Left lung (tissue), 10 donors: ENCODE measurements around the gene SRRM3. TPM values are rescaled to one million over a fixed set of nuclear protein-coding genes. Genes with fewer than 3 reads are reported as not detected.
"Not testable (repeated sequence)": the region's sequence is repeated elsewhere in the genome, so short reads cannot be mapped to it uniquely, and the experiment has no call there.

Experiments
- ATAC-seq: fragments of 200-7000 bp; cut with Tn5 transposase; one replicate; pipeline ENCODE4 v1.9.1; 2020; ENCODE audit warnings: moderate library complexity
- DNase-seq, 4 donors: peaks; one replicate each; pipeline ENCODE4 v3.0.0-alpha.2; 2013 to 2020
- H3K27ac ChIP-seq, 2 donors: fragments of 200-600 bp; sonication (generic) in 1 of 2; one replicate each; pipeline versions ENCODE4 v1.5.0 to v1.8.0; 2020 to 2021
- H3K27me3 ChIP-seq, 2 donors: fragments of 200-600 bp; sonication (generic) in 1 of 2; one replicate each; pipeline versions ENCODE4 v1.5.0 to v1.8.0; 2020 to 2021
- H3K36me3 ChIP-seq, 2 donors: fragments of 200-600 bp; sonication (generic) in 1 of 2; one replicate each; pipeline versions ENCODE4 v1.5.0 to v1.8.0; 2020 to 2021
- H3K4me1 ChIP-seq, 2 donors: fragments of 200-600 bp; one replicate each; pipeline ENCODE4 v1.8.0; 2021
- H3K4me3 ChIP-seq, 2 donors: fragments of 200-600 bp; sonication (generic) in 1 of 2; one replicate each; pipeline versions ENCODE4 v1.5.0 to v1.8.0; 2020 to 2021; ENCODE audit warnings: mild to moderate bottlenecking in 1 of 2
- H3K9me3 ChIP-seq, 2 donors: fragments of 200-600 bp; sonication (generic) in 1 of 2; one replicate each; pipeline versions ENCODE4 v1.5.0 to v1.8.0; 2020 to 2021
- intact Hi-C, 2 donors: fragments of 100-400 bp; cut with DNase I; formaldehyde crosslinking; loops; one replicate each; pipeline versions ENCODE4 v1.11.2 to v1.14.2; 2022
- polyA plus RNA-seq, 6 donors: library from polyadenylated mRNA; unstranded; fragments of 120-200 nt; gene quantifications; one replicate each; pipeline ENCODE4 v1.2.1, GENCODE V29; 2013; ENCODE audit not compliant: insufficient read length in 6 of 6
- total RNA-seq, 2 donors: library from RNA; stranded (reverse); fragmentation: NEBNext Ultra II Directional; extraction: Animal tissue kit (Norgen Biotek cat#: 25700); gene quantifications; one replicate each; pipeline ENCODE4 v1.2.1, GENCODE V29; 2021
- TF ChIP-seq, protein P1 (sequence below), 2 donors: fragments of 200-600 bp; sonication (generic) in 1 of 2; IDR thresholded peaks; one replicate each; pipeline versions ENCODE4 v1.5.0 to v1.8.0; 2021; ENCODE audit warnings: antibody characterized with exemption in 2 of 2
- donor health status: DM: no; HTN: yes; CAD: no.
- donor health status: DM: no; HTN: no; CAD: no.

The SRRM3 gene
- total and polyA plus RNA-seq, 8 donors: 0.27 to 2.0 (median 0.67) TPM

DNA sequence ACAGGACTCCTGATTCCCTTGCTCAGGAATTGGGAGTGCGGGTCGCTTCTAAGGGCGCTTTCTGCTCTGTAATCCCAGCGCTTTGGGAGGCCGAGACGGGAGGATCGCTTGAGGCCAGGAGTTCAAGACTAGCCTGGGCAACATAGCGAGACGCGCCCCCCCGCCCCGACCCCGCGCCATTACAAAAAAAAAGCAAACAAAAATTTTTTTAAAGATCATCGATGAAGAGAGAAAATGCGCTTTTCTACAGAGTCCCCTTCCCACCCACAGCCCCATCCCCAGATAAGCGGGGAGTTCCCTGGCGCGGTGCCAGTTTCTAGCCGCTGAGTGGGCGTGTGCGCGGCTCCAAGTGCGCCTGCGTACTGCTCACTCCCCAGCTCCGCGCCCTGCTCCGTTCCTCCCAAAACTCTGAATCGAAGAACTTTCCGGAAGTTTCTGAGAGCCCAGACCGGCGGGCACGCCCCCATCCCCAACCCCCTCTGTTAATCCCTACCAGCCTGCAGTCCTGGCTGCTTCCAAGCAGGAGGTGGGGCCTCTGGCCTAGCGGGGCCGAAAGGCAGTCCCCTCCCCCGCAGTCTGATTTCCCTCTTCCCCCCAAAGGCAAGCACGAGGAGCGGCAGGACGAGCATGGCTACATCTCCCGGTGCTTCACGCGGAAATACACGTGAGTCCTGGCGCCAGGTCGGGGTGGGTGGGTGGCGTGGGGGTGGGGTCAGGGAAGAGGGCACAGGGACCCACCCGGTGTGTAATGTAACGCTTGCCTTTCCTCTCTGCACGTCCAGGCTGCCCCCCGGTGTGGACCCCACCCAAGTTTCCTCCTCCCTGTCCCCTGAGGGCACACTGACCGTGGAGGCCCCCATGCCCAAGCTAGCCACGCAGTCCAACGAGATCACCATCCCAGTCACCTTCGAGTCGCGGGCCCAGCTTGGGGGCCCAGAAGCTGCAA, 101.8 kb downstream of the SRRM3 start:
- peak overlapping the region; percentile 87 to 100 for H3K27ac ChIP-seq
- DNase-seq (peak; percentile 90 to 96 (median 92)), ATAC-seq (peak; percentile 60)
- peaks cover 25 to 26% of the 10 kb centered on the region in 2 donors for H3K4me1 ChIP-seq
- no peaks in the 10 kb centered on the region for H3K9me3 ChIP-seq
- intact Hi-C loops: no loop called here
- peaks cover 0 to 17% of the 10 kb centered on the region in 2 donors for H3K27me3 ChIP-seq
- TF ChIP-seq, protein P1, sequence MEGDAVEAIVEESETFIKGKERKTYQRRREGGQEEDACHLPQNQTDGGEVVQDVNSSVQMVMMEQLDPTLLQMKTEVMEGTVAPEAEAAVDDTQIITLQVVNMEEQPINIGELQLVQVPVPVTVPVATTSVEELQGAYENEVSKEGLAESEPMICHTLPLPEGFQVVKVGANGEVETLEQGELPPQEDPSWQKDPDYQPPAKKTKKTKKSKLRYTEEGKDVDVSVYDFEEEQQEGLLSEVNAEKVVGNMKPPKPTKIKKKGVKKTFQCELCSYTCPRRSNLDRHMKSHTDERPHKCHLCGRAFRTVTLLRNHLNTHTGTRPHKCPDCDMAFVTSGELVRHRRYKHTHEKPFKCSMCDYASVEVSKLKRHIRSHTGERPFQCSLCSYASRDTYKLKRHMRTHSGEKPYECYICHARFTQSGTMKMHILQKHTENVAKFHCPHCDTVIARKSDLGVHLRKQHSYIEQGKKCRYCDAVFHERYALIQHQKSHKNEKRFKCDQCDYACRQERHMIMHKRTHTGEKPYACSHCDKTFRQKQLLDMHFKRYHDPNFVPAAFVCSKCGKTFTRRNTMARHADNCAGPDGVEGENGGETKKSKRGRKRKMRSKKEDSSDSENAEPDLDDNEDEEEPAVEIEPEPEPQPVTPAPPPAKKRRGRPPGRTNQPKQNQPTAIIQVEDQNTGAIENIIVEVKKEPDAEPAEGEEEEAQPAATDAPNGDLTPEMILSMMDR (IDR thresholded peaks at IDR 0.05): no peak
- peak overlapping the region; percentile 74 to 93 for H3K4me3 ChIP-seq
- H3K36me3 ChIP-seq: no peaks in the 10 kb centered on the region

DNA sequence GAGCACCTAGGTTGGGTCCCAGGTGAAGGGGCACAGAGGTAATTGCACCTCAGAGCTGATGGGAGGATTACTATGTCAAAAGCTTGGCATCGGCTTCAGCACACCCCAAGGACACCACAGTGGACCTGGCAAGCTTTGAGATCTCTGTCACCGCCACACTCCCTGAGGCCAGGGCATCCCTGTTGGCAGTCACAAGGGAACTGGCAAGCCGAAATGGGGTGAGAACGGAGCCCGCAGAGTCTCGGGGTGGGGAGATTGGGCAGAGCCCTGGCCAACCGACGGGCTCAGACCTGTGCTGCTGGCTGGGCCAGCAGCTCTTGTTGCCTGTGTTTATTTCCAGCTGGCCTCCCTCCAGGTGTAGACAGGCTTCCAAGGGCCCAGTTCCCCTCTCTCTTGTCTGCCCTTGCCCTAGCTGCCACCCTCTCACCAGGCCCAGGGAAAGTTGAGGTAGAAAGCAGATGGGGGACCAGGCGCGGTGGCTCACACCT, 103.2 kb downstream of the SRRM3 start:
- TF ChIP-seq, protein P1 (IDR thresholded peaks at IDR 0.05): no peak
- H3K36me3 ChIP-seq: no peaks in the 10 kb centered on the region
- intact Hi-C loops: no loop called here
- H3K27me3 ChIP-seq: peaks cover 0 to 17% of the 10 kb centered on the region in 2 donors
- peak overlapping the region; percentile 2 to 100 for H3K27ac ChIP-seq
- no peak overlapping the region for H3K4me3 ChIP-seq
- H3K4me1 ChIP-seq: peaks cover 25 to 26% of the 10 kb centered on the region in 2 donors
- no peaks in the 10 kb centered on the region for H3K9me3 ChIP-seq
- peak; percentile 21 for ATAC-seq
- DNase-seq: peak in 2 of 4 donors; percentile 79 to 82

DNA sequence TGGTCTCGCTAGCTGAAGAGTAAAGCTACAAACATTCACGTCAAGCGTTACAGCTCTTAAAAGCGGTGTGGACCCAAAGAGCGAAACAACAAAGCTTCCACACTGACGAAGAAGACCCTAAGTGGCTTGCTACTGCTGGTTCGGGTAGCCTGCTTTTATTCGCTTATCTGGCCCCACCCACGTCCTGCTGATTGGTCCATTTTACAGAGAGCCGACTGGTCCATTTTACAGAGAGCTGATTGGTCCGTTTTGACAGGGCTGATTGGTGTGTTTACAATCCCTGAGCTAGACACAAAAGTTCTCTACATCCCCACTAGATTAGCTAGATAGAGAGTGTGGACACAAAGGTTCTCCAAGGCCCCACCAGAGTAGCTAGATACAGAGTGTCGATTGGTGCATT, 107.2 kb downstream of the SRRM3 start:
- DNase-seq, intact Hi-C loops, H3K36me3 ChIP-seq, ATAC-seq, H3K27ac ChIP-seq, H3K4me3 ChIP-seq, H3K9me3 ChIP-seq, H3K27me3 ChIP-seq: not testable (repeated sequence)
- peaks cover 15 to 20% of the 10 kb centered on the region in 2 donors for H3K4me1 ChIP-seq

DNA sequence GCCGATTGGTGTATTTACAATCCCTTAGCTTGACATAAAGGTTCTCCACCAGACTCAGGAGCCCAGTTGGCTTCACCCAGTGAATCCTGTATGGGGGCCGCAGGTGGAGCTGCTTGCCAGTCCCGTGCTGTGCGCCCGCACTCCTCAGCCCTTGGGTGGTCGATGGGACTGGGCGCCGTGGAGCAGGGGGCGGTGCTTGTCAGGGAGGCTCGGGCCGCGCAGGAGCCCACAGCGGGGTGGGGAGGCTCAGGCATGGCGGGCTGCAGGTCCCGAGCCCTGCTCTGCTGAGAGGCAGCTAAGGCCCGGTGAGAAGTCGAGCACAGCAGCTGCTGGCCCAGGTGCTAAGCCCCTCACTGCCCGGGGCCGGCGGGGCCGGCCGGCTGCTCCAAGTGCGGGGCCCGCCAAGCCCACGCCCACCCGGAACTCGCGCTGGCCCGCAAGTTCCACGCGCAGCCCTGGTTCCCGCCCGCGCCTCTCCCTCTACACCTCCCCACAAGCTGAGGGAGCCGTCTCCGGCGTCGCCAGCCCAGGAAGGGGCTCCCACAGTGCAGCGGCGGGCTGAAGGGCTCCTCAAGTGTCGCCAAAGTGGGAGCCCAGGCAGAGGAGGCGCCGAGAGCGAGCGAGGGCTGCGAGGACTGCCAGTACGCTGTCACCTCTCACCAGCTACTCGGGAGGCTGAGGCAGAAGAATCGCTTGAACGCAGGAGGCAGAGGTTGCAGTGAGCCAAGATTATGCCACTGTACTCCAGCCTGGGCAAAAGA, 107.8 kb downstream of the SRRM3 start:
- H3K9me3 ChIP-seq, H3K36me3 ChIP-seq, DNase-seq, ATAC-seq, H3K27me3 ChIP-seq, H3K4me3 ChIP-seq, H3K27ac ChIP-seq: not testable (repeated sequence)
- peaks cover 10 to 14% of the 10 kb centered on the region in 2 donors for H3K4me1 ChIP-seq
- intact Hi-C loops: loop anchor here in 1 of 2 donors (10.0 kb wide), 1 partner anchor 135 kb away; no protein-coding TSS in a partner anchor

DNA sequence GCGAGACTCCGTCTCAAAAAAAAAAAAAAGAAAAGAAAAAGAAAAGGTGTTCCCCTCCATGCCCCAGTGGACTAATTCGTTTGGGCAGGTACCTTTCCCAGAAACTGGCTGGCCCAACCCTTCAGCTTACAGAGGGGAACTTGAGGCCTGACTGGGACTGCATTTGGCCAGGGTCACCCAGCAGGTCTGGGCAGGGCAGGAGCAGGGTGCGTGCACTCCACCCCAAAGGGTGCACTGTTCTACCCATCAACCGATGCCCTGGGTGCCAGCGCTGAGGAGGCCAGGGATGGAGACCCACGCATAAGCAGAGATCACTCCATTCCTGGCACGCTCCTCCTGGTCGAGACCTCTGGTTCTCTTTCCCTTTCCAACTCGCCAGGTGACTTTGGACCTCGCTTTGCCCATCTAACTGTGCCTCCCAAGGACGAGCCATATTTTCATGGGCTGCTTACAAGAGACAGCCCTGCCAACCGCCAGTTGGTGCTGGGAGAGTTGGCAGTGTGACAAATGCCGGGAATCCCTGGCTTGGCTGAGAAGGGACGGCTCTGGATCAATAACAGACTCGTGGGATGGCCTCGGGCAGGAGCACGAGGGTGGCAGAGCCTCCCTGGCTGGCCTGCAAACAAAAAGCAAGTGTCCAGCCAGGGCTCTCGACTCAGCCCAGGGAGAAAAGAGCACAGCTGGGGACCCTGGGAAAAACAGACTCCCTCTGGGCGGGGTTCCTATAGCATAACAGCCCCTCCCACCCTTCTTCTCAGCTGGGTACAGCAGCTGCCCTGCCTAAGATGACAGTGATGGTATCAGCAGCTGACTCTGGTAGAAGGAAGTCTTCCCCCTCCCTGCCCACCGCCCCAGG, 108.6 kb downstream of the SRRM3 start:
- Histone ChIP-seq H3K4me3 (no peak overlapping the region), H3K27ac (no peak overlapping the region), H3K36me3 (no peaks in the 10 kb centered on the region), H3K4me1 (peaks cover 2 to 5% of the 10 kb centered on the region in 2 donors), H3K9me3 (no peaks in the 10 kb centered on the region), H3K27me3 (no peaks in the 10 kb centered on the region)
- intact Hi-C loops: loop anchor here in 1 of 2 donors (10.0 kb wide), 1 partner anchor 136 kb away; no protein-coding TSS in a partner anchor
- ATAC-seq (no peak), DNase-seq (no peak)
- TF ChIP-seq, protein P1 (IDR thresholded peaks at IDR 0.05): no peak

DNA sequence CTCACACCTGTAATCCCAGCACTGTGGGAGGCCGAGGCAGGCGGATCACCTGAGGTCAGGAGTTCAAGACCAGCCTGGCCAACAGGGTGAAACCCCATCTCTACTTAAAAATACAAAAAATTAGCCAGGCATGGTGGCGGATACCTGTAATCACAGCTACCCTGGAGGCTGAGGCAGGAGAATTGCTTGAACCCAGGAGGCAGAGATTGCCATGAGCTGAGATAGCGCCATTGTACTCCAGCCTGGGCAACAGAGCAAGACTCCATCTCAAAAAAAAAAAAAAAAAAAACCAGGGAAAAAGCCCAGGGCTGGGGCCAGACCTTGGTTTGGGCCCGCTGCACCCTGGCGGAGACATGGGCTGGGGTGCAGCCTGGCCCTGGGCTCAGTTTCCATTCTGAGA, 110.1 kb downstream of the SRRM3 start:
- H3K4me3 ChIP-seq, H3K27me3 ChIP-seq, H3K4me1 ChIP-seq, ATAC-seq, H3K9me3 ChIP-seq, H3K27ac ChIP-seq, H3K36me3 ChIP-seq: not testable (repeated sequence)
- DNase-seq: peak in 1 of 4 donors; percentile 14
- intact Hi-C loops: loop anchor here in 1 of 2 donors (10.0 kb wide), 1 partner anchor 137 kb away; no protein-coding TSS in a partner anchor
